GM19324 (cell line): ENCODE data around the gene ACO2.
A peak's percentile ranks its signal among the peaks of the same experiment; 100 is the strongest.
"Not testable (repeated sequence)": the region's sequence is repeated elsewhere in the genome, so short reads cannot be mapped to it uniquely, and the experiment has no call there.

Experiments
- ATAC-seq: cut with Tn5 transposase; IDR thresholded peaks from one replicate; pipeline ENCODE4 v1.9.1; 2021; ENCODE audit warnings: mild to moderate bottlenecking, moderate library complexity; ENCODE audit not compliant: unreplicated experiment, low FRiP score

Gene ACO2

DNA sequence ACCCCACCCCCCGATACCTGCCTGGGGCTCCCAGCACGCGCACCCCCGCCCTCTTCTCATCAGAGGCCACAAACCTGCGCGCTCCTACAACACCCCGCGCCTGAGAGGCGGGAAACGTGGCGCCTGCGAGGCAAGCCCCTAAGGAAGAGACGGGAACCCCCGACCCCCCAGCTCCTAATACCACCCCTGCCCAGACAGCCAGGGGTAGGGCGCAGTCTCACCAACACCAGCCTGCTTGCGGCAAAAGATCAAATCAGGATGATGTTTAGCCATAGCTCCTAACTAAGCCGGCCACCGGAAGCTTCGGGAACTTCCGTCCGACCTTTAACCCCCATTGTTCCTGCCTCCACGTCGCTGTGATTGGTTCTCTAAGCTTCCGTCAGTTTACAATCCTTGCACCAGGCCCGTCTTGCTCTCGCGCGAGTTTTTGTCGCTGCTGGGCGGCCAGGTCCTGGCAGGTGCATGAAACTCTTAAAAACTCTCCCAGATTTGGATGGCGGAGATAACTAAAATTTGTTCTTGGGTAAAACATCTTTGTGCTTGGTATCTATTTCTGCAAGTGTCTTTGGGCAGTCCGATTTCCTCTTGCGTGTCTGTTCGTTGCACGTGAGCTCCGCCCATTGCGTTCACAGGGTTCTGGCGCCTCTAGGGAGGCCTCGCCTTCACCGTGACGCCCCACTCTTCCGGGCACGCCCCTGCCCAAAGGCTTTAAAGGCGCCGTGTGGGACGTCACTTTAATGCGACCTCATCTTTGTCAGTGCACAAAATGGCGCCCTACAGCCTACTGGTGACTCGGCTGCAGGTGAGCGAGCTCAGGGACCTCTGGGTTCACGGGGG, at the start of gene ACO2, which contains the start of gene PHF5A:
ACO2 (plus strand) TSS at position 737 of the 837 bp plus-strand sequence; CDS start at position 767, 30 bp downstream.
PHF5A (minus strand) TSS at position 312 of the 837 bp plus-strand sequence; CDS start at position 273, 39 bp downstream.
- peak; percentile 92 for ATAC-seq

DNA sequence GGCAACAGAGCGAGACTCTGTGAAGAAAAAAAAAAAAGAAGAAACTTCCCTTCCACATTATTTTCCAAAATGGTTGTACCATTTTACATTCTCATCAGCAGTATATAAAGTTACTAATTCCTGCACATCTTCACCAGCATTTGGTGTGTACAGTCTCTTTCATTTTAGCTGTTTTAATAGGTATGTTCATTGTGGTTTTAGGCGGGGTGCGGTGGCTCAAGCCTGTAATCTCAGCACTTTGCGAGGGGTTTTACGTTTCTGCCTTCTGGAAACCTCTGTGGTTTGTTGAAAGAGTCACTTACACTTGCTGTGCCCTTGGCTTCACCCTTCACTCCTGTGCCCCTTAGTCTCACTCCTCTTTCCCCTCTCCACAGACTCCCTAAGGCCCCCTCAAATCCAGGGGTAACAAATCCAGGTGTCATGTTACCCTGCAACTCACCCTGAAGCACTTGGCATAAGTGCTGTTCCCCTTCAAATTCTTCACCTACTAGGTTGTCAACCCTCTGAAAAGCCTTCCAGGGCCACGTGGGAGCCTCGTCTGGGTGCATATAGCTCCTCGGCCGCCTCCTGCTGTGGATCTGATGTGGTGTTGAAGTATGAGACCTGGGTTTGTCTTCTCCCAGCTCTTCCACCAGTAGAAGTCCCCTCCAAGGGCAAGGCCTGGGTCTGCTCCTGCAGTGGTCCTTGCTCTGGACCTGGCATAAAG, 43.1 kb upstream of the ACO2 start:
- no peak for ATAC-seq

DNA sequence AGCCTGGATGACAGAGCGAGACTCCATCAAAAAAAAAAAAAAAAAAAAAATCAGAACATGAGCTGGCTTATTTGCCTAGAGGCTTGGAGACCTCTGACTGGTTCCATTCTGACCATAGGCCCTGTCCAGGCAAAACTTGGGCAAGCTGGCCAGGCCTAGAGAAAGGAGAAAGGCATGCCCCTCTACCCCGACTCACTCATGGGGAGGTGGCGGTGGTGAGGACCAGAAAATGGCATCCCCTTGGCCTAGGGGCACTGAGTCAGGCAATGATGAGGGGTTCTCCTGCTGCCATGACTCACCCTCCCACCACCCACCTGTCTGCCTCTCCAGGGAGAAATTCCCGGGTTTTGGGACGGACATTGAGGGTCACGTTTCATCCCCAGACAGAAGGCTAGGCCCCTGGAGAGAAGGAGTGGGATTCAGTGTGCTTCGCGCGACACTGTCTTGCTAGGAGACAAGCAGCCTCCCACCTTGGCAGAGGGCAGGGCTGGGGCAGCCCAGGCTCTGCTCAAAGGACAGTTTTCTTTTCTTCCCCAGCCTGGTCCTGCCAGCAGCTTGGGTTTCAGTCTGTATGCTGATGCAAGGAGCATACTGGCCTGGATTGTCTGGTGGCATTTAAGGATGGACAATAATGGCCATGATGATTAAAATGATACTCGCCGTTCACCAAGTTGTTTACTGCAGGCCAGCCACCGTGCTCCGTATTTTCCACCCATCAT, 39.5 kb upstream of the ACO2 start:
- ATAC-seq, result no peak

- no peak for ATAC-seq
Observed at GRCh38 chr22:41429951-41430332, 39.0 kb upstream of the ACO2 start.

DNA sequence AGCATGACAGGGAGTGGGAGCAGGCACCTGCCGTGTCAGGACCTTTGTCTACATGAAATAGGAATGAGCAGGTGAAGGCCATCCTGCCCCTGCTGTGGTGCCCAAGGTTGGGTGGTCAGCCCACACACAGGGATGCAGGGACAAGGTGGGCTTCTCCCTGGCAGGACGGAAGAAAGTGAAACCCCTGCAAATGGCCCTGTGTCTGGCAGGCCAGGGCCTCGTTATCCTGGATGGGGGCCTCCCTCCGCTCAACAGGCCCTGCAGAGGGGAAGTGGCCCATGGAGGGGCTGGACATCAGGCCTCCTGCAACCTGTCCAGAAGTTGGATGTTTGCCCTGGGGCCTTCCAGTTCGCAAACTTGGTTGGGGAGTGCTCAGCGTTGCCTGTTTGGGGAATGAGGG, 37.3 kb upstream of the ACO2 start:
- ATAC-seq, result no peak

DNA sequence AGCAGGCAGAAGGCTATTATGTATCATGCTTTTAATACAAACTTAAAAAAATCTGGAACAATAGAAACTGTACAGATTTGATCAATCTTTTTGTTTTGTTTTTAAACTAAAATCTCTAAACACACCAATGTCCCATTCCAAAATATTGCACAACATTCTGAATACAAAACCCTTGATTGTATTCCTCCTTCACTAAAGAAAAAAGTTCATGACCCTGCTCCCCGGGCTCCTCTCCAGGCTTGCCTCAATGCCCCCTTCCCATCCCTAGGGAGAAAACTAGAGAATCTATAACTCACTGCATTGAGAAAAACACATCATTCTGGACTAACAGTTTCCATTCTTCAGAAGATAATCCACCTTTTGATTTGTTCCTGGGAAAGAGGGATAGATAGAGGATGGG, 35.4 kb upstream of the ACO2 start:
- ATAC-seq, result not testable (repeated sequence)

- not testable (repeated sequence) for ATAC-seq
Observed at GRCh38 chr22:41434361-41435003, 34.4 kb upstream of the ACO2 start.

DNA sequence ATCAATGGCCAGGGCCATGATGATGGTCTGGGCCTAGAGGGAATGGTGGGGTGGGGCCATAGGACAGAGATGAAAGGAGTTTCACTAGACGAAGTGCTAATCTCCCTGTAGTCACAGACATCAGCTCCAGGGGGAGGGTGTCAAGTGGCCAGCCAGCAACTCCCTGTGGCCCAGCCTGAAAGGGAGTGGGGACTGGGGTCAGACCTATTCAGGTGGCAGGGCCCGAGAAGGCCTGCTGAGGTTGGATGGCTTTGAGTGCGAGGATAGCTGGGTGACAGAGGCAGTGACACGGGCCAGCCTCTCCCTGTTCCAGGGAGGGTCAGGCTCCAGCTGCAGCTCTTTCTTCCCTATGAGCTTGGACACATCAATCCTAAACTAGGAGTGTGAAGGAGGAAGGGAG, 33.4 kb upstream of the ACO2 start:
- ATAC-seq, result no peak

- ATAC-seq, result no peak
Observed at GRCh38 chr22:41436322-41437113, 32.4 kb upstream of the ACO2 start.

GRCh38 chr22:41437198-41437597, 31.7 kb upstream of the ACO2 start:
- no peak for ATAC-seq

- not testable (repeated sequence) for ATAC-seq
Observed at GRCh38 chr22:41440511-41440910, 28.4 kb upstream of the ACO2 start.

GRCh38 chr22:41442240-41442792, 26.6 kb upstream of the ACO2 start:
- no peak for ATAC-seq

DNA sequence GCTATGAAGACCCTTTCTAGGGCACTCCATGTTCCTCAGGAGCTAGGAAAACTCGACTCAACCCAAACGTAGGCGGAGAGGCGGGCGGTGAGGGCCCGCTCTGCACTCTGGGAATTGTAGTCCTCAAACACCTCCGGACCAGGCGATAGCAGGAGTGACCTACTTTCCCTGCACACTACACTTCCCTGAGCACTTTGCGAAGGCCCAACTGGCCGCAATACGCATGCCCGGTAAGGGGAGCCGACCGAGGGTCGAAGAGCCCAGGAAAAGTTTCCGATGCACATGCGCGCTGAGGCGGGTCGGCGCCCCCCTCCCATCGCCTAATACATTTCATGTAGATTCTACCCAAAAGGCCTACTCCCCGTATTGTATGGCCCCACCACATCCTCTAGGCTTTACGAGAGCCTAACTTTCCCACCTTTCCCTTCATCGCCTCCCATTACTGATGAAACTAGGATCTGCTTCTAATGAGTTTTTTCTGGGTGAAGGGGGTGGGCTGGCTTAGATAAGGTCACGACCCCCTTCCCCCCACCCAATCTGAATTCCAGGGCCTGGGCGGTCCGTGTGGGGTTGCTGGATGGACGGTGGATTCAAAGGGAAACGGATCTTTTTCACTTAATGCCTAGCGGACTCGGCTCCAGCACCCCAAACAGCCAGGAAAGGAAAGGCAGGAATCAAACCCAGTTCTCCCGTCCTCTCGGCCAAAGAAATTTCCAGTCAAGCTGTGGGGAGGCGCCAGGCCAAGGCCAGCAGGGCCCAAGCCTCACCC, 24.4 kb upstream of the ACO2 start:
- ATAC-seq, result peak; percentile 37

DNA sequence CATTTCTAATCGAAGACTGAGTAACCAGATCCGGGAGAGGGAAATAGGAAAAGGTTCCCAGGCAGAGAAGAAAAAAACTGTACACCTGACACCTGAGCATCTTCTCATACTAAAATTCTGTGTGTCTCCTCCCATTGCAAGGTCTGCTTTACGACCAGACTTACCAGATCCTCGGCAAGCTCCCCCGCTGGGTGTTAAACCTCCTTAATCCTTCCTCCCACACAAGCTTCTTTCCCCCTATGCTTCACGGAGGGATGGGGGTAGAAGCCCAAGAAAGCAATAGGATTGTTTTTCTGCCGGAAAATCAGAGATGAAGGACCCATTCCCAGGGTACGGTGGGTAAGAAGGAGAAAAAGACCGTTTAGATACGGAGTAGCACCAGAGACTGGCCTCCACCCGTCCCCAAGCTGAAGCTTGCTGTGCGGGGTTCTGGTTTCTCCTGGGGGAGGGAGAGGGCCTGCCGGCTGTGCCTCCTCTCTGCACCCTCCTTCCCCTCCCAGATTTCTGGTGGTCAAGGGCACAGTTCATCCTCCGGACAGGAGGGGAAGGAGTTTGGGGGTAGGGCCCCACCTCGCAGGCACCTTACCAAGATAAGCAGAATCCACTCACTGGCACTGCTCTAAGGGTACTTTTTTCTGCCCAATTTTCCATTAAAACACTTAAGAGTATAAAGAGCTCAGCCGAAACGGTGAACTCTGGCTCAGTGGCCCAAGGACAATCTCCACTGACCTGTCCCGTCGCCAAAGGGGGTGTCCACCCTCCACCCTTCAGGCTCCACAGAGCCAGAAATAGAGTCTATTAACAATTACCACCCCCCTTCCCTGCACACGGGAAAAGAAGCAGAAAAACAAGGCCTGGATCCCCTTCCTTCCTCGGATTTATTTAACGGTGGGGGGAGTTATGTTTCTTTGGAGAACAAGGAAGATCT, 23.5 kb upstream of the ACO2 start:
- ATAC-seq, result no peak

DNA sequence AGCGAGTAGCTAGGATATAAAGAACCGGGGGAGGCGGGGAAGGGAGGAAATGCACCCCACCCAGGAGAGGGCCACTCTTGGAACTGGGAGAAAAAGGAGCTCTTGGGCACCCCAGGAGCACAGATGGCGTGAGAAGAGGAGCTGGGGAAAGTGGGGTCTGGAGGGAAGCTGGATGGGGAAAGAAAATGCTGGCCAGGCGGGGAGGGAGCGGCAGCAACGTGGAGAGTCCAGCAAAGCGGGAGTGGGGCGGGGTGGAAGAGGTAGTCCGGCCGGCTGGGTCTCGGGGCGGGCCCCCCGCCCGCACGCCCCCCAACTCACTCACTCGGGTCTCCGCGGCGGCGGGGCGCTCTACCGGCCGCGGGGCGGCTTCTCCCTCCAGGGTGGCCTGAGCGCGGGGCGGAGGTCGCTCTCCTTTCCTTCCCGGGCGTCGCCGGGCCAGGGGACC, 22.8 kb upstream of the ACO2 start:
- ATAC-seq, result no peak

GRCh38 chr22:41446639-41447434, 22.1 kb upstream of the ACO2 start, which contains the start of gene TOB2:
Gene TOB2 (minus strand): TSS chr22:41446801. CDS start chr22:41437345, 9,456 bp downstream.
- ATAC-seq, result peak; percentile 52
